Measurements from ENCODE around the gene MAST4.

- TF ChIP-seq CTCF (CRISPR knock-in tag; IDR thresholded peaks at IDR 0.05) (no peak), MTERF4 (CRISPR knock-in tag; IDR thresholded peaks at IDR 0.05) (no peak), MLXIP (CRISPR knock-in tag; IDR thresholded peaks at IDR 0.05; ENCODE audit: borderline replicate concordance) (no peak), HMG20A (CRISPR knock-in tag; IDR thresholded peaks at IDR 0.05; ENCODE audit: borderline replicate concordance) (no peak), EHMT2 (IDR thresholded peaks at IDR 0.05; ENCODE audit: borderline replicate concordance, low read depth, low read length) (no peak), TOE1 (CRISPR knock-in tag; IDR thresholded peaks at IDR 0.05) (no peak), CHD4 (IDR thresholded peaks at IDR 0.05; ENCODE audit: borderline replicate concordance, low read length) (no peak)
Measured at GRCh38 chr5:66643387-66643786, 47.2 kb downstream of the MAST4 start.

All from HepG2 (cell line).